Ascending aorta (tissue), 2 donors: ENCODE data around the gene APOL3. TPM values are rescaled to one million over a fixed set of nuclear protein-coding genes. Genes with fewer than 3 reads are reported as not detected.
"Not testable (repeated sequence)": the region's sequence is repeated elsewhere in the genome, so short reads cannot be mapped to it uniquely, and the experiment has no call there.

Experiments
- DNase-seq, 2 donors: peaks; one replicate each; pipeline ENCODE4 v3.0.0-alpha.2; 2019; ENCODE audit warnings: low spot score in 2 of 2
- H3K27ac ChIP-seq, 2 donors: fragments of 200-600 bp; sonication (generic); one replicate each; pipeline ENCODE4 v1.5.1; 2016 to 2017; ENCODE audit warnings: mild to moderate bottlenecking in 1 of 2
- H3K27me3 ChIP-seq: fragments of 200-600 bp; sonication (generic); one replicate; pipeline ENCODE4 v1.5.1; 2017
- H3K36me3 ChIP-seq, 2 donors: fragments of 200-600 bp; sonication (generic); one replicate each; pipeline ENCODE4 v1.5.1; 2016
- H3K4me1 ChIP-seq, 2 donors: fragments of 200-600 bp; sonication (generic); one replicate each; pipeline ENCODE4 v1.5.1; 2016 to 2017; ENCODE audit warnings: mild to moderate bottlenecking in 1 of 2
- H3K4me3 ChIP-seq, 2 donors: fragments of 200-600 bp; sonication (generic); one replicate each; pipeline ENCODE4 v1.5.1; 2016 to 2017; ENCODE audit warnings: mild to moderate bottlenecking in 1 of 2
- H3K9me3 ChIP-seq, 2 donors: fragments of 200-600 bp; sonication (generic); one replicate each; pipeline ENCODE4 v1.5.1; 2016
- intact Hi-C: fragments of 100-400 bp; cut with DNase I; formaldehyde crosslinking; loops from one replicate; pipeline ENCODE4 v1.15.1; 2023
- total RNA-seq: library from RNA; depleted of rRNA; stranded (reverse); fragments of >200 nt; gene quantifications from one replicate; pipeline ENCODE4 v1.1.0, GENCODE V29; 2016
- TF ChIP-seq, protein P1 (sequence below), 3 experiments: fragments of 200-600 bp in 2 of 3; fragments of 450-650 bp in 1 of 3; sonication (generic) in 2 of 3; IDR thresholded peaks; one replicate each; pipeline ENCODE4 v1.5.1; 2016 to 2019; ENCODE audit warnings: antibody characterized with exemption in 3 of 3, mild to moderate bottlenecking in 1 of 3, moderate library complexity in 1 of 3

APOL3 gene
- total RNA-seq, 1 donor from 2014 or later, result 47.3 TPM

DNA sequence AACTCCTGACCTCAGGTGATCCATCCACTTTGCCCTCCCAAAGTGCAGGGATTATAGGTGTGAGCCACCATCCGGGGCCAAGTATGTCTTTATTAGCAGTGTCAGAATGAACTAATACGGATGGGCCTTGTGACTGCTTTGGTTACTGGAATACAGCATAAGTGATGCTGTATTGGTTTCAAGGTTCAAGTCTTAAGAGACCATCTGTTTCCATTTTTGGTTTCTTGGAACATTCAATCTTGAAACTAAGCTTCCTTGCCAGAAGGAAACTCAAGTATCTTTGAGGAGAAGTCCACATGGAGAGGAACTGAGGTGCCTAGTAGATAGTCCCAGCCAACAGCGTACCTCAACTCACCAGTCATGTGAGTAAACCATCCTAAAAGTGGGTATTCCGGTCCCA lies 58.8 kb downstream of the APOL3 start:
- Histone ChIP-seq H3K4me1 (no peaks in the 10 kb centered on the region), H3K36me3 (no peaks in the 10 kb centered on the region), H3K4me3 (no peak overlapping the region), H3K9me3 (no peaks in the 10 kb centered on the region), H3K27ac (no peak overlapping the region), H3K27me3 (no peaks in the 10 kb centered on the region)
- intact Hi-C loops, result no loop called here
- DNase-seq, result no peak
- TF ChIP-seq, protein P1, sequence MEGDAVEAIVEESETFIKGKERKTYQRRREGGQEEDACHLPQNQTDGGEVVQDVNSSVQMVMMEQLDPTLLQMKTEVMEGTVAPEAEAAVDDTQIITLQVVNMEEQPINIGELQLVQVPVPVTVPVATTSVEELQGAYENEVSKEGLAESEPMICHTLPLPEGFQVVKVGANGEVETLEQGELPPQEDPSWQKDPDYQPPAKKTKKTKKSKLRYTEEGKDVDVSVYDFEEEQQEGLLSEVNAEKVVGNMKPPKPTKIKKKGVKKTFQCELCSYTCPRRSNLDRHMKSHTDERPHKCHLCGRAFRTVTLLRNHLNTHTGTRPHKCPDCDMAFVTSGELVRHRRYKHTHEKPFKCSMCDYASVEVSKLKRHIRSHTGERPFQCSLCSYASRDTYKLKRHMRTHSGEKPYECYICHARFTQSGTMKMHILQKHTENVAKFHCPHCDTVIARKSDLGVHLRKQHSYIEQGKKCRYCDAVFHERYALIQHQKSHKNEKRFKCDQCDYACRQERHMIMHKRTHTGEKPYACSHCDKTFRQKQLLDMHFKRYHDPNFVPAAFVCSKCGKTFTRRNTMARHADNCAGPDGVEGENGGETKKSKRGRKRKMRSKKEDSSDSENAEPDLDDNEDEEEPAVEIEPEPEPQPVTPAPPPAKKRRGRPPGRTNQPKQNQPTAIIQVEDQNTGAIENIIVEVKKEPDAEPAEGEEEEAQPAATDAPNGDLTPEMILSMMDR (IDR thresholded peaks at IDR 0.05), result no peak

DNA sequence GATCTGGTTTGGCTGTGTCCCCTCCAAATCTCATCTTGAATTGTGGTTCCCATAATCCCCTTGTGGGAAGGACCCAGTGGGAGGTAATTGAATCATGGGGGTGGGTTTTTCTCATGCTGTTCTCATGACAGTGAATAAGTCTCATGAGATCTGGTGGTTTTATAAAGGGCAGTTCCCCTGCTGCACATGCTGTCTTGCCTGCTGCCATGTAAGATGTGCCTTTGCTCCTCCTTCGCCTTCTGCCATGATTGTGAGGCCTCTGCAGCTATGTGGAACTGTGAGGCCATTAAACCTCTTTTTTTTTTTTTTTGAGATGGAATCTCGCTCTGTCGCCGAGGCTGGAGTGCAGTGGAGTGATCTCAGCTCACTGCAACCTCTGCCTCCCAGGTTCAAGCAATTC lies 59.6 kb downstream of the APOL3 start:
- DNase-seq, H3K4me1 ChIP-seq, intact Hi-C loops, H3K4me3 ChIP-seq, H3K27ac ChIP-seq, H3K27me3 ChIP-seq, H3K9me3 ChIP-seq, H3K36me3 ChIP-seq: not testable (repeated sequence)

DNA sequence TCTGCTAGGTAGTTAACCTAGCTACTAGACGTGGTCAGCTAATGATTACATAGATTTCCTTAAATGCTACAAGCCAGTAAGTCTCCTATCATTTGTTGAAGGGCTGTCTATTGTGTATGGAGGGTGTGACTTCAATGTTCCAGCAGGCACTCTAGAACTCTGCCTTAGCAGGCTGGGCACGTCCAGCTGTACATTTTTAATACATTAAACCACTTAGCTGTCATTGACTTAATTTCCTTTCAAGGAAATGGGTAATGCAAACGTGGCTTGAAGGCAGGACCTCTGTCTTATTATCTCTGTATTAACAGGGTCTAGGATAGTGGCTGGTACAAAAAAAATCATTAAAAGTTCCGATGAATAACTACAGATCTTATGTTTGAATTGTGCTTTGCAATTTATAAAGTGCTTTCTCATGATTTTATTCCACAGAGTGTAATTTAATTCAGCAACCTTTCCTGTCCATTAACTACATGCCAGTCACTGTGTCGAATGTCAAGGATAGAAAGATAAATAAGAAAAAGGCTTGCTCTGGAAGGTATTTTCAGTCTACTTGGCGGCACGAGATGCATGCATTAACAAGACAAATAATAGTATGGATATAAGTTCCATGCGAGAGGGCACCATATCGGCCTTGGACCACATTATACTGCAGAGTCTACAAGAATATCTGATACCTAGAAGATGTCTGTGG lies 60.3 kb downstream of the APOL3 start:
- no peak overlapping the region for H3K4me3 ChIP-seq
- no peaks in the 10 kb centered on the region for H3K4me1 ChIP-seq
- no peaks in the 10 kb centered on the region for H3K9me3 ChIP-seq
- no peak overlapping the region for H3K27ac ChIP-seq
- H3K27me3 ChIP-seq, result no peaks in the 10 kb centered on the region
- intact Hi-C loops, result no loop called here
- TF ChIP-seq, protein P1 (IDR thresholded peaks at IDR 0.05), result no peak
- no peak for DNase-seq
- no peaks in the 10 kb centered on the region for H3K36me3 ChIP-seq

DNA sequence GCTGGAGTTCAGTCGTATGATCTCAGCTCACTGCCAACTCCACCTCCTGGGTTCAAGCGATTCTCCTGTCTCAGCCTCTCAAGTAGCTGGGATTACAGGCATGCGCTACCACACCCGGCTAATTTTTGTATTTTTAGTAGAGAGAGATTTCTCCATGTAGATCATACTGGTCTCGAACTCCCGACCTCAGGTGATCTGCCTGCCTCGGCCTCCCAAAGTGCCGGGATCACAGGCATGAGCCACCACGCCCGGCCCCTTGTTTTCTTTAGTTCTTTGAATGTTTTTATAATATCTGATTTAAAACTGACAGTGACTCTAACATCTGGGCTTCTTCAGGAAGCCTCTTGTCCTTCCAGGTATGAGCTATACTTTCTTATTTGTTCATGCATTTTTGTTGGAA lies 61.0 kb downstream of the APOL3 start:
- H3K4me1 ChIP-seq, H3K9me3 ChIP-seq, H3K27ac ChIP-seq, intact Hi-C loops, DNase-seq, H3K27me3 ChIP-seq, H3K4me3 ChIP-seq, H3K36me3 ChIP-seq: not testable (repeated sequence)

DNA sequence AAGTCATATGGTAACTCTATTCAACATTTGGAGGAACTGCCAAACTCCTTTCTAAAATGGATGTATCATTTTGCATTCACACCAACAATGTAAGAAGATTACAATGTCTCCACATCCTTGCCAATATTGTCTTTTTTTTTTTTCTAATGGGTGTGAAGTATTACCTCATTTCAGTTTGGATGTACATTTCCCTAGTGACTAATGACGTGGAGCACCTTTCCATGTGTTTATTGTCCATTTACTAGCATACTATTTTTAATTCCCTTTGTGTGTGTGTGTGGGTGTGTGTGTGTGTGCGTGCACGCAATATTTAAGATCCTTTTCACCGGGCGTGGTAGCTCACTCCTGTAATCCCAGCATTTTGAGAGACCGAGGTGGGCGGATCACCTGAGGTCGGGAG lies 62.7 kb downstream of the APOL3 start:
- TF ChIP-seq, protein P1 (IDR thresholded peaks at IDR 0.05), result no peak
- Histone ChIP-seq H3K4me1 (no peaks in the 10 kb centered on the region), H3K27me3 (no peaks in the 10 kb centered on the region), H3K27ac (no peak overlapping the region), H3K4me3 (no peak overlapping the region), H3K9me3 (no peaks in the 10 kb centered on the region), H3K36me3 (no peaks in the 10 kb centered on the region)
- intact Hi-C loops, result no loop called here
- no peak for DNase-seq

DNA sequence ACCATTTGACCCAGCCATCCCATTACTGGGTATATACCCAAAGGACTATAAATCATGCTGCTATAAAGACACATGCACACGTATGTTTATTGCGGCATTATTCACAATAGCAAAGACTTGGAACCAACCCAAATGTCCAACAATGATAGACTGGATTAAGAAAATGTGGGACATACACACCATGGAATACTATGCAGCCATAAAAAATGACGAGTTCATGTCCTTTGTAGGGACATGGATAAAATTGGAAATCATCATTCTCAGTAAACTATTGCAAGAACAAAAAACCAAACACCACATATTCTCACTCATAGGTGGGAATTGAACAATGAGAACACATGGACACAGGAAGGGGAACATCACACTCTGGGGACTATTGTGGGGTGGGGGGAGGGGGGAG lies 69.8 kb downstream of the APOL3 start:
- H3K4me1 ChIP-seq, H3K4me3 ChIP-seq, H3K9me3 ChIP-seq, H3K36me3 ChIP-seq, intact Hi-C loops, H3K27ac ChIP-seq, DNase-seq, H3K27me3 ChIP-seq: not testable (repeated sequence)

Other genes with a start within 250 kb of the APOL3 start
- 58.1 TPM for gene RBFOX2, start 131.9 kb downstream of the APOL3 start, total RNA-seq
- not detected for gene APOL4, start 41.1 kb upstream of the APOL3 start, total RNA-seq
- gene APOL2, start 78.8 kb upstream of the APOL3 start, total RNA-seq, result 34.3 TPM
- gene APOL1, start 92.4 kb upstream of the APOL3 start, total RNA-seq, result 30.1 TPM
- gene MYH9, start 227.2 kb upstream of the APOL3 start, total RNA-seq, result 1,114 TPM